ENCODE data around the gene CENPT. TPM values are rescaled to one million over a fixed set of nuclear protein-coding genes. Genes with fewer than 3 reads are reported as not detected.

The CENPT gene
- total RNA-seq, 1 donor from 2014 or later = 46.3 TPM

GRCh38 chr16:67858500-67858899 is 11.0 kb upstream of the CENPT start:
- Mint-ChIP-seq H3K9me3 (ENCODE audit: unreplicated experiment) (no peaks in the 10 kb centered on the region), H3K27me3 (ENCODE audit: unreplicated experiment) (no peaks in the 10 kb centered on the region), H3K4me3 (ENCODE audit: unreplicated experiment) (no peak overlapping the region), H3K4me1 (ENCODE audit: unreplicated experiment) (peaks cover 47% of the 10 kb centered on the region), H3K36me3 (ENCODE audit: unreplicated experiment) (peaks cover 6% of the 10 kb centered on the region), H3K27ac (ENCODE audit: unreplicated experiment) (peak overlapping the region; percentile 87)
- TF ChIP-seq CTCF (IDR thresholded peaks at IDR 0.05) = no peak
- DNase-seq (ENCODE audit: extremely low spot score, unreplicated experiment) = no peak

- no peak for DNase-seq (ENCODE audit: extremely low spot score, unreplicated experiment)
- no peak overlapping the region for H3K4me3 Mint-ChIP-seq (ENCODE audit: unreplicated experiment)
Measured at GRCh38 chr16:67857547-67858233, 10.2 kb upstream of the CENPT start.

GRCh38 chr16:67856927-67857546 is 9.5 kb upstream of the CENPT start:
- Mint-ChIP-seq H3K9me3 (ENCODE audit: unreplicated experiment) (no peaks in the 10 kb centered on the region), H3K36me3 (ENCODE audit: unreplicated experiment) (peaks cover 6% of the 10 kb centered on the region), H3K27ac (ENCODE audit: unreplicated experiment) (peak overlapping the region; percentile 87), H3K27me3 (ENCODE audit: unreplicated experiment) (no peaks in the 10 kb centered on the region), H3K4me3 (ENCODE audit: unreplicated experiment) (no peak overlapping the region), H3K4me1 (ENCODE audit: unreplicated experiment) (peaks cover 36% of the 10 kb centered on the region)
- DNase-seq (ENCODE audit: extremely low spot score, unreplicated experiment) = no peak
- TF ChIP-seq CTCF (IDR thresholded peaks at IDR 0.05) = no peak

More at GRCh38 chr16:67857547-67858233, 10.2 kb upstream of the CENPT start:
- Mint-ChIP-seq H3K9me3 (ENCODE audit: unreplicated experiment) (no peaks in the 10 kb centered on the region), H3K36me3 (ENCODE audit: unreplicated experiment) (peaks cover 6% of the 10 kb centered on the region), H3K27ac (ENCODE audit: unreplicated experiment) (peak overlapping the region; percentile 87), H3K4me1 (ENCODE audit: unreplicated experiment) (peaks cover 39% of the 10 kb centered on the region), H3K27me3 (ENCODE audit: unreplicated experiment) (no peaks in the 10 kb centered on the region)
- TF ChIP-seq CTCF (IDR thresholded peaks at IDR 0.05) = no peak

GRCh38 chr16:67855789-67856188 is 8.3 kb upstream of the CENPT start:
- H3K27me3 Mint-ChIP-seq (ENCODE audit: unreplicated experiment) = no peaks in the 10 kb centered on the region
- H3K4me3 Mint-ChIP-seq (ENCODE audit: unreplicated experiment) = no peak overlapping the region
- peaks cover 28% of the 10 kb centered on the region for H3K4me1 Mint-ChIP-seq (ENCODE audit: unreplicated experiment)
- peaks cover 2% of the 10 kb centered on the region for H3K36me3 Mint-ChIP-seq (ENCODE audit: unreplicated experiment)
- DNase-seq (ENCODE audit: extremely low spot score, unreplicated experiment) = no peak
- peak overlapping the region; percentile 31 for H3K27ac Mint-ChIP-seq (ENCODE audit: unreplicated experiment)
- no peaks in the 10 kb centered on the region for H3K9me3 Mint-ChIP-seq (ENCODE audit: unreplicated experiment)
- no peak for TF ChIP-seq CTCF (IDR thresholded peaks at IDR 0.05)

GRCh38 chr16:67853670-67854069 is 6.2 kb upstream of the CENPT start:
- no peak overlapping the region for H3K4me3 Mint-ChIP-seq (ENCODE audit: unreplicated experiment)
- peaks cover 30% of the 10 kb centered on the region for H3K4me1 Mint-ChIP-seq (ENCODE audit: unreplicated experiment)
- no peak for DNase-seq (ENCODE audit: extremely low spot score, unreplicated experiment)
- H3K27ac Mint-ChIP-seq (ENCODE audit: unreplicated experiment) = no peak overlapping the region
- TF ChIP-seq CTCF (IDR thresholded peaks at IDR 0.05) = no peak
- no peaks in the 10 kb centered on the region for H3K27me3 Mint-ChIP-seq (ENCODE audit: unreplicated experiment)
- H3K36me3 Mint-ChIP-seq (ENCODE audit: unreplicated experiment) = no peaks in the 10 kb centered on the region
- H3K9me3 Mint-ChIP-seq (ENCODE audit: unreplicated experiment) = no peaks in the 10 kb centered on the region
